ENCODE data around the gene CEP290.
A peak's percentile ranks its signal among the peaks of the same experiment; 100 is the strongest.
"Not testable (repeated sequence)": the region's sequence is repeated elsewhere in the genome, so short reads cannot be mapped to it uniquely, and the experiment has no call there.

Gene CEP290

GRCh38 chr12:88035907-88036289 lies 106.0 kb downstream of the CEP290 start:
- DNase-seq = no peak

- DNase-seq = peak; percentile 93
These were observed 106.5 kb downstream of the CEP290 start for GRCh38 chr12:88035271-88035906.

DNA sequence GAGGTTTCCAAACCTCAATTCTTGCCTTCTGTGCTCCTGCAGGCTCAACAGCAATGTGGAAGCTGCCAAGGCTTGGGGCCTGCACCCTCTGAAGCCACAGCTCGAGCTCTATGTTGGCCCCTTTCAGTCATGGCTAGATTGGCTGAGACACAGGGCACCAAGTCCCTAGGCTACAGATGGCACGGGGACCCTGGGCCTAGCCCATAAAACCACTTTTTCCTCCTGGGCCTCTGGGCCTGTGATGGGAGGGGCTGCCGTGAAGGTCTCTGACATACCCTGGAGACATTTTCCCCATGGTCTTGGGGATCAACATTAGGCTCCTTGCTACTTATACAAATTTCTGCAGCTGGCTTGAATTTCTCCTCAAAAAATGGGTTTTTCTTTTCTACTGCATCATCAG lies 110.7 kb downstream of the CEP290 start:
- not testable (repeated sequence) for DNase-seq

DNA sequence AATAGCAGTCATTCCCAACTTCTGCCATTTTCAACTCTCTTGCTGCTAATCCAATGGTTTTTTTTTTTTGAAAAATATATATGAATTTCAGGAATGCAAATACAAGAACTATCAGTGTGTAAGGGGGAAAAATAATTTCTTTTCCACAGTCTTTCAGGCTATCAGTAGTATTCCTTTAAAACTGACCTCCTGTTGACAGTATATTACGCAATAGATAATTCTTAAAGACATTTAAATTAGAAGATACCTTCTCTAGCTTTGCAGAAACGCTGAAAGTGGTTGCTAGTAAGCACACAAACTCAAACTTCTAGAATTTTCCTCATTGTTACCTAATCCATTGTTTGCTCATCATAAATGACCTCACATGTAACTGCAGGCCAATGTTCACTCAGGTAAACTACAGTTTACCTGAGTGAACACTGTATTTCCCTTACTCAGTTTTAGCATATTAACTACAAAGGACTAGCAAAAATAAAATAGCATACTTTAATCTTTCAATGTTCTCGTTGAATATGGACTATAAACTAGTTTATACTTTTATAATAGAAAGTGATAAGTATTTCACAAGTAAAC lies 112.7 kb downstream of the CEP290 start, which contains the start of gene C12orf50:
Gene C12orf50, minus strand, starts transcription at position 309 of the 573 bp plus-strand sequence. CDS start 2,439 bp downstream, outside the sequence.
- DNase-seq = no peak

DNA sequence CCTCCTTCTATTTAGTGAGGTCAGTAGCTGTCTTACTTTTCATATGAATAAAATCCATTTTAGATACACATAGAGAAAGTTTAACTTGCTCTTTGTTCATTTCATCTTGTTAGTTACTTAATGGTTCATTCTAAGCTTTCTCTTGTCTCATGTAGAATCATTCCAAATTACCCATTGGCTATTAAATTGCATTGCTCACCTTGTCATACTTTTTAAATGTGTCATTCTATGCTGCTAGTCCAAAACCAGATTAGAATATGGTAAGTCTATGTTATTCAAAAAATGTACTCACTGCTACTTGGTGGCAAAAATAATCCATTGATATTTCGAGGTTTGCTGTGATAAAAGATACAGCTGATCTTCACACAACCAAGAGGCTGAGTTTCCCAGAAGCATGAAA lies 115.7 kb downstream of the CEP290 start:
- no peak for DNase-seq

DNA sequence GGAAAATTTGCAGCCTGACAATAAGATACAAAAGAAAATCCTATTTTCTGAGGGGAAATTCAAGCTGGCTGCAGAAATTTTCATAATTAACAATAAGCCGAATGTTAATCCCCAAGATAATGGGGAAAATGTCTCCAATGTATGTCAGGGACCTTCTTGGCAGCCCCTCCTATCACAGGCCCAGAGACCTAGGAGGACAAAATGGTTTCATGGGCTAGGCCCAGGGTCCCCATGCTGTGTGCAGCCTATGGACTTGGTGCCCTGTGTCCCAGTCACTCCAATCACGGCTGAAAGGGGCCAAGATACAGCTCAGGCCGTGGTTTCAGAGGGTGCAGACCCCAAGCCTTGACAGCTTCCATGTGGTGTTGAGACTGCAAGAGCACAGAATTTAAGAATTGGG lies 123.9 kb downstream of the CEP290 start:
- no peak for DNase-seq

GRCh38 chr12:88015825-88016224 lies 126.1 kb downstream of the CEP290 start:
- no peak for DNase-seq

GRCh38 chr12:88011755-88012154 lies 130.1 kb downstream of the CEP290 start:
- DNase-seq = no peak

GRCh38 chr12:88006351-88006750 lies 135.5 kb downstream of the CEP290 start:
- DNase-seq = no peak

- no peak for DNase-seq
These were observed 140.6 kb downstream of the CEP290 start for GRCh38 chr12:88001327-88001726.

Measured in right hindlimb (tissue), 1 donor.